Mesenchymal stem cell (in vitro differentiated cells and primary cell): ENCODE measurements around the gene GTPBP2.

Source experiments
- DNase-seq: peaks from one replicate; pipeline ENCODE4 v3.0.0-alpha.2; 2013
- H2AFZ ChIP-seq: one replicate; pipeline ENCODE4 v1.6.1; 2013; ENCODE audit warnings: low read depth, mild to moderate bottlenecking, control low read depth, inconsistent platforms, low read length, moderate library complexity
- H2AK5ac ChIP-seq: 2 replicates; pipeline ENCODE4 v1.6.1; 2013; ENCODE audit warnings: low read length, moderate library complexity, mild to moderate bottlenecking, inconsistent platforms; ENCODE audit not compliant: severe bottlenecking
- H2BK120ac ChIP-seq: one replicate; pipeline ENCODE4 v1.6.1; 2013; ENCODE audit warnings: low read depth, mild to moderate bottlenecking, inconsistent platforms, low read length, moderate library complexity
- H2BK12ac ChIP-seq, 2 experiments: one replicate each; pipeline ENCODE4 v1.6.1; 2013; ENCODE audit warnings: inconsistent platforms in 2 of 2, low read length in 2 of 2, mild to moderate bottlenecking in 2 of 2, moderate library complexity in 2 of 2, control low read depth in 1 of 2
- H2BK15ac ChIP-seq: one replicate; pipeline ENCODE4 v1.6.1; 2013; ENCODE audit warnings: mild to moderate bottlenecking, low read depth, inconsistent platforms; ENCODE audit not compliant: poor library complexity, severe bottlenecking
- H2BK5ac ChIP-seq: 2 replicates; pipeline ENCODE4 v1.6.1; 2013; ENCODE audit warnings: low read depth, mild to moderate bottlenecking, low read length, control low read depth, inconsistent platforms; ENCODE audit not compliant: poor library complexity, severe bottlenecking
- H3K14ac ChIP-seq, 2 experiments: one replicate each; pipeline ENCODE4 v1.6.1; 2013; ENCODE audit warnings: inconsistent platforms in 2 of 2, low read length in 2 of 2, control low read depth in 1 of 2, mild to moderate bottlenecking in 1 of 2, moderate library complexity in 1 of 2
- H3K18ac ChIP-seq, 2 experiments: one replicate each; pipeline ENCODE4 v1.6.1; 2013; ENCODE audit warnings: inconsistent platforms in 2 of 2, low read length in 2 of 2, control low read depth in 1 of 2, low read depth in 1 of 2, mild to moderate bottlenecking in 1 of 2
- H3K23ac ChIP-seq, 2 experiments: one replicate each; pipeline ENCODE4 v1.6.1; 2013; ENCODE audit warnings: inconsistent platforms in 2 of 2, low read length in 2 of 2, mild to moderate bottlenecking in 2 of 2, moderate library complexity in 2 of 2, control low read depth in 1 of 2
- H3K27ac ChIP-seq: 2 replicates; pipeline ENCODE4 v1.5.1; 2013; ENCODE audit warnings: mild to moderate bottlenecking, moderate library complexity, low read length, control low read depth, inconsistent platforms; ENCODE audit not compliant: poor library complexity, severe bottlenecking
- H3K27me3 ChIP-seq, 2 experiments: 2 replicates each; pipeline versions ENCODE4 v1.6.1 to v1.7.0; 2013; ENCODE audit warnings: low read length in 2 of 2, mild to moderate bottlenecking in 2 of 2, moderate library complexity in 2 of 2, control low read depth in 1 of 2, inconsistent platforms in 1 of 2; ENCODE audit not compliant: control insufficient read depth in 1 of 2, insufficient read depth in 1 of 2
- H3K36me3 ChIP-seq, 2 experiments: 2 replicates each; pipeline versions ENCODE4 v1.6.1 to v1.7.0; 2013; ENCODE audit warnings: low read length in 2 of 2, control low read depth in 1 of 2, inconsistent platforms in 1 of 2, low read depth in 1 of 2, mild to moderate bottlenecking in 1 of 2; ENCODE audit not compliant: insufficient read depth in 2 of 2, control insufficient read depth in 1 of 2
- H3K4ac ChIP-seq, 2 experiments: one replicate each; pipeline ENCODE4 v1.6.1; 2013; ENCODE audit warnings: inconsistent platforms in 2 of 2, low read length in 2 of 2, mild to moderate bottlenecking in 2 of 2, moderate library complexity in 2 of 2, control low read depth in 1 of 2, low read depth in 1 of 2
- H3K4me1 ChIP-seq: 2 replicates; pipeline ENCODE4 v1.6.1; 2013; ENCODE audit warnings: low read depth, low read length, control low read depth; ENCODE audit not compliant: control insufficient read depth, insufficient read depth
- H3K4me2 ChIP-seq: 2 replicates; pipeline ENCODE4 v1.6.1; 2013; ENCODE audit warnings: low read length, mild to moderate bottlenecking, inconsistent platforms; ENCODE audit not compliant: poor library complexity, severe bottlenecking
- H3K4me3 ChIP-seq, 2 experiments: 2 replicates each; pipeline versions ENCODE4 v1.5.1 to v1.7.0; 2013; ENCODE audit warnings: low read length in 2 of 2, mild to moderate bottlenecking in 2 of 2, control low read depth in 1 of 2, low read depth in 1 of 2; ENCODE audit not compliant: insufficient read depth in 1 of 2
- H3K79me1 ChIP-seq: replicated peaks from 2 replicates; pipeline ENCODE4 v1.6.1; 2013; ENCODE audit warnings: mild to moderate bottlenecking, control low read depth, low read length, inconsistent platforms; ENCODE audit not compliant: poor library complexity, severe bottlenecking
- H3K9ac ChIP-seq: 2 replicates; pipeline ENCODE4 v1.7.0; 2013; ENCODE audit warnings: mild to moderate bottlenecking, low read length, moderate library complexity
- H3K9me3 ChIP-seq: 2 replicates; pipeline ENCODE4 v1.7.0; 2013; ENCODE audit warnings: mild to moderate bottlenecking, low read length; ENCODE audit not compliant: control insufficient read depth
- H4K8ac ChIP-seq: one replicate; pipeline ENCODE4 v1.6.1; 2013; ENCODE audit warnings: inconsistent platforms, mild to moderate bottlenecking, low read length, moderate library complexity
- H4K91ac ChIP-seq: one replicate; pipeline ENCODE4 v1.6.1; 2013; ENCODE audit warnings: mild to moderate bottlenecking, low read length, inconsistent platforms
- WGBS: methylation state at CpG from one replicate; pipeline ENCODE4 v1.1.7; 2013; ENCODE audit warnings: mixed read lengths; 5-methylcytosine and 5-hydroxymethylcytosine counted together

The GTPBP2 gene

DNA sequence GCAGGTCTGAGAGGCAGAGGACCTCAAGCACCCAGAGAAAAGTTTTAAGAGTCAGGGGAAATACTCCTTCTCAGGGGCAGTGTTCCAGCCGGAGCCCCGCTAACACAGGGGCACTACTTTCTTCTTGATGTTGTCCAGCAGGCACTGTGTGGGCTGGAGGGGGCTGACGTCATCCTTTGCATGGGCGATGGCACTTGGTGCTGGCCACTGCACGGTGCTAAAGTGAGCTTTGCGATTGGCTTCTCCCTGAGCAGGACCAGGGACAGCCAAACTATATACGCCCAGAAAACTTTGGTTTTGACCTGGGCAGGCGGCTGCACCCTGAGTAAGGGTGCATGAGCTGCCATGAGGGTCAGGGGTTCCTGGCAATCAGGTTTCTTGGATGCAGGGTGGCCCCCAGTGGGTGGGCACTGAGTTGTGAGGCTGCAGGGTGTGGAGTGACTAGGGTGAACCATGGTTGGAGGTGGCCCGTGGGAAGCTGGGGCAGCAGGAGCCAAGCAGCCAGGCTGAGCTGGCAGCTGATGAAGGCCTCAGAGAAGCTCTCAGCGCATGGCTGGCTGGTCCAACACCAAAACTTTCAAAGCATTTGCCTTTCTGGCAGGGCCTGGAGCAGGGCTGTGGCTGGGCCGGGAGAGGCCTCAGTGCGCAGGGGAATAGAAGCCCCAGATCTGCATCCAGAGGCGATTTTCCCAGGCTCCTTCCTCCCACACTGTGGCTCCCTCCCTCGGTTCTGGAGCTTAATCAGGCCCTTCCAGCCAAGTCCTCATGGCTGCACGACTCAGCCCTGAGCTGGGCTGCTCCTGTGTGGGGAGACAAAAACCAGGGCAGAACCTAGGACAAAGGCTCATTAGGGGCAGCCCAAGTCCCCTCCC lies 40.2 kb upstream of the GTPBP2 start:
- no peak overlapping the region for H3K4me2 ChIP-seq
- H3K14ac ChIP-seq = no peak overlapping the region
- H3K4ac ChIP-seq = no peak overlapping the region
- H3K9ac ChIP-seq = peak overlapping the region; percentile 65
- H2BK12ac ChIP-seq = peak overlapping the region in 1 of 2 experiments; percentile 7
- peak; percentile 37 for DNase-seq
- H3K27ac ChIP-seq = no peak overlapping the region
- H2BK15ac ChIP-seq = no peak overlapping the region
- H3K27me3 ChIP-seq = peaks cover 2 to 5% of the 10 kb centered on the region in 2 experiments
- H2BK5ac ChIP-seq = no peak overlapping the region
- no peak overlapping the region for H4K8ac ChIP-seq
- peaks cover 31 to 40% of the 10 kb centered on the region in 2 experiments for H3K36me3 ChIP-seq
- H3K79me1 ChIP-seq = no peaks in the 10 kb centered on the region
- H3K18ac ChIP-seq = no peak overlapping the region
- H2AK5ac ChIP-seq = no peak overlapping the region
- H3K9me3 ChIP-seq = no peaks in the 10 kb centered on the region
- no peak overlapping the region for H3K23ac ChIP-seq
- 84% methylated on average over 15 of the region's 15 CpGs for WGBS
- no peak overlapping the region for H2AFZ ChIP-seq
- peaks cover 22% of the 10 kb centered on the region for H3K4me1 ChIP-seq
- H4K91ac ChIP-seq = no peak overlapping the region
- H2BK120ac ChIP-seq = no peak overlapping the region
- peak overlapping the region in 1 of 2 experiments; percentile 15 for H3K4me3 ChIP-seq

DNA sequence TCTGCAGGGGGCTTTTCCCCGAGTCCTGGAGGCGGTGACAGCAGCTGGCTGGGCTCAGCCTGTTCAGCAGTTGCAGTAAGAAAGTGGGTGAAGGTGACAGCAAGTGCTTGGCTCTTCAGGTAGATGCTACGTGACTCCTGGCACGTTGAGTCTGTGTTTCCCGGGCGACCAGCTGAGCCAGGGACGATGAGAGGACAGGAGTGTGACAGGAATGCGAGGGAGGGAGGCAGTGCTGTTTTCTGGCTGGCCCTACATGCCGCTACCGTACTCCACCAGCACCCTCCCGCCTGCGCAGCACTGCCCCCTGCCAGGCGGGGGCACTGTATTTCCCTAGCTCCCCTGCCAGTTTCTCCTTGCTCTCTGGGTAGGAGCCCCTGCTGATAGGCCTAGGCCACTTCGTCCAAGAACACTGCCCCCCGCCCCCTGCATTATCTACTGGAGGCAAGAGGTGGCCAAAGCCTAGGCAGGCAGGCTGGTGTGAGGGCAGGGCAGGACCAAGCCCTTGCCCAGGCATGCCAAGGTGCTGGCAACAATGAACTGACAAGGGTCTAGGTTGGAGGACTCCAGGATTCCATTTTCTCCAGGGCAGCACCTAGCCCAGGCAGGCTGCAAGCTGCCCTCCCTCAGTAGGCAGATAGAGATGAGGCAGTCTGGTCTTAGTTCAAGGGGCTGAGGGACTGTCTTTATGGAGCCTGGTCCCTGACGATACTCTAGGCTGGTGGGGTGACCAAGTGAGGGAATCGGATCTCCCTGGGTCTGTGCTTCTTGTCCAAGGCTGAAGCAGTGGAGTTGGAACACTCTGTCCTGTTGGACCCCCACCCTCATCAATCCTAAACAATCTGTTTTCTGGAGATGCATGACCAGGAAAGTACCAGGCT lies 39.3 kb upstream of the GTPBP2 start:
- Histone ChIP-seq H3K18ac (peak overlapping the region; percentile 37 to 87), H2AK5ac (no peak overlapping the region), H3K9ac (peak overlapping the region; percentile 65), H2BK120ac (no peak overlapping the region), H2BK5ac (no peak overlapping the region), H3K4me3 (no peak overlapping the region), H2AFZ (no peak overlapping the region), H3K4ac (peak overlapping the region in 1 of 2 experiments; percentile 75), H2BK12ac (peak overlapping the region; percentile 1 to 34), H3K23ac (peak overlapping the region in 1 of 2 experiments; percentile 97), H2BK15ac (peak overlapping the region; percentile 90), H3K14ac (peak overlapping the region in 1 of 2 experiments; percentile 15), H3K9me3 (no peaks in the 10 kb centered on the region), H3K4me2 (peak overlapping the region; percentile 6), H3K27me3 (peaks cover 2 to 5% of the 10 kb centered on the region in 2 experiments), H3K36me3 (peaks cover 22 to 31% of the 10 kb centered on the region in 2 experiments), H4K8ac (peak overlapping the region; percentile 85), H3K79me1 (no peaks in the 10 kb centered on the region), H3K27ac (no peak overlapping the region), H3K4me1 (peaks cover 22% of the 10 kb centered on the region), H4K91ac (peak overlapping the region; percentile 62)
- WGBS = 15% methylated on average over 16 of the region's 17 CpGs
- DNase-seq = peak; percentile 56

DNA sequence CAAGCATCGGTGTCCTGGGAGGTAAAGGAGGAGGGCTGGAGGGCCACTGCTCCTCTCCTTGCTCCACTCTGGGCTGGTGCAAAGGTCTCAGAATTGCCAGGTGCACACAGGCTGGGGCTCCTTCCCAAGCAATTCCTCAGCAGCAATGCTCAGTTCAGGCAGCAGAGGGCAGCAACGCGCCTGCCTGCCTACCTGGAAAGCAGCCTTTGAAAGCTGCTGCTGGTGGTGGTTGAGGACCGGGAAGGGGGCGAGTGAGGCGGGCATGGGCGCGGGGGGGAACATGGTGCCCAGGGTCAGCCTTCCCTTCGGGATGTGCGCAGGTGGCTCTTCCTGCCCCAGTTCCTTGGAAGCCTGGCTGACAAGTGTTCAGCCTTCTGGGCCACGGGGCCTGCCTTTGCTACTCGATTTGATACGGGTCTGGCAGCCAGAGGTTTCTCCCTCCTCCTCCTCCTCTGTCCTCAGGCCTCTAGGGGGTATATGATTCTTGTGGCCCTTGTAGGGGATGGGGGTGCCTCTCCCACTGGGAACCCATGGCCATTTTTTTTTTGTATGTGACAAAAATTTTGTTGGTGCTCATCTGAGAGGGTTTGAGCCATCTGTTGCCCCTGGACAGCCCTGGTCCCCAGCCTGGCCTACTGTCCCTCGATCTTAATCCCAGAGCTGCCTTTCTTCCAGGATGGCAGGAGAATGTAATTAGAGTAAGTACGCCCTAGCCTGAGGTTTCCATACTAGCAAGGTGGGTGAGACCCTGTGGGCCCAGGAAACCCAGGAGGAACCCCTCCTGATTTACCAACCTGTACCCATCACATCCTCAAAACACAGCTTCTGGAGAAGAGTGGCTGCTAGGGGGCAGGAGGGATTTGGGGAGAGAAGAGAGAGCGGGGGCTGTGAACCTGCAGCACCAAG lies 38.4 kb upstream of the GTPBP2 start:
- Histone ChIP-seq H3K27ac (no peak overlapping the region), H2AK5ac (no peak overlapping the region), H3K14ac (peak overlapping the region in 1 of 2 experiments; percentile 29), H2BK12ac (peak overlapping the region in 1 of 2 experiments; percentile 11), H3K4me3 (peak overlapping the region in 1 of 2 experiments; percentile 21), H3K4ac (no peak overlapping the region), H3K4me1 (peaks cover 22% of the 10 kb centered on the region), H3K4me2 (peak overlapping the region; percentile 41), H3K79me1 (no peaks in the 10 kb centered on the region), H3K23ac (no peak overlapping the region), H3K36me3 (peaks cover 20 to 24% of the 10 kb centered on the region in 2 experiments), H4K8ac (peak overlapping the region; percentile 85), H2AFZ (no peak overlapping the region), H4K91ac (peak overlapping the region; percentile 62), H3K27me3 (peaks cover 2 to 5% of the 10 kb centered on the region in 2 experiments), H2BK120ac (no peak overlapping the region), H2BK5ac (no peak overlapping the region), H3K9ac (peak overlapping the region; percentile 65), H3K9me3 (no peaks in the 10 kb centered on the region), H2BK15ac (peak overlapping the region; percentile 48), H3K18ac (peak overlapping the region; percentile 37 to 87)
- peak; percentile 68 for DNase-seq
- WGBS = 17% methylated on average over 10 of the region's 16 CpGs
